NK-92 (cell line): Measurements from ENCODE around the gene ING4.

Experiments used
- DNase-seq: peaks from one replicate; lab custom pipeline; 2025; ENCODE audit not compliant: unreplicated experiment; lab: John Stamatoyannopoulos, UW

Gene ING4

DNA sequence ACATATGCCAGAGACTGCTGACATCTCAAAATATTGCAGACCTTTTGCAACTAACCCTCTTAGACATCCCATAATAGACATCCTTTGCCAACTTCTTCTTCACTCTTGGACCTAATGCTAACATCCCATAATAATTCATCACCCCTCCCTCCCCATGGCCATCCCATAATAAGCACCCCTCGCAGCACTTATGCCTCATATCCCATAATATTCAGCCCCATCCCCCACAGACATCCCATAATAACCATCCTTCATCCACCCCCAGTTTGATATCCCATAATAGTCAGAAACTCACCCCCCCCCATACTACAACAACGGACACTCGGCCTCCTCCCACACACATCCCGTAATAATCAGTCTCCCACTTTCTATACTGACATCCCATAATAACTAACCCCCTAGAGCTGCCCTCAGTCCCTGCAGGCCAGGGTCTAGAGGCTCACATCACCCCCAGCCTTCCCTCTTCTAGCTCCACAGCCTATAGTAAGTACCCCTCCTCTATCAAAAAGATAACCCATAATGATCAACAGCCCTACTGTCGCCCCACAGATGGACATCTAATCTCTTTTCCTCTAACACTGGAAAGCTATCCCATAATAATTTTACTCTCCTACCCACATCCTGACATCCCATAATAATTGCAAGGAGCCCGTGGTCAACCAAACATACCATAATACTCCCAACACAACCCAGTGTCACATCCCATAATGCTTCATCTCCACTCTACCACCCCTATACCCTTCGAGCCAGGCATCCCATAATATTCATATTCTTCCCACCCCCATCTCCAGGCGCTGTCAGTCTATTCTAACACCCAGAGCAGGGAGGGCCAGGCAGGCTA, 54.9 kb downstream of the ING4 start:
- DNase-seq = no peak

DNA sequence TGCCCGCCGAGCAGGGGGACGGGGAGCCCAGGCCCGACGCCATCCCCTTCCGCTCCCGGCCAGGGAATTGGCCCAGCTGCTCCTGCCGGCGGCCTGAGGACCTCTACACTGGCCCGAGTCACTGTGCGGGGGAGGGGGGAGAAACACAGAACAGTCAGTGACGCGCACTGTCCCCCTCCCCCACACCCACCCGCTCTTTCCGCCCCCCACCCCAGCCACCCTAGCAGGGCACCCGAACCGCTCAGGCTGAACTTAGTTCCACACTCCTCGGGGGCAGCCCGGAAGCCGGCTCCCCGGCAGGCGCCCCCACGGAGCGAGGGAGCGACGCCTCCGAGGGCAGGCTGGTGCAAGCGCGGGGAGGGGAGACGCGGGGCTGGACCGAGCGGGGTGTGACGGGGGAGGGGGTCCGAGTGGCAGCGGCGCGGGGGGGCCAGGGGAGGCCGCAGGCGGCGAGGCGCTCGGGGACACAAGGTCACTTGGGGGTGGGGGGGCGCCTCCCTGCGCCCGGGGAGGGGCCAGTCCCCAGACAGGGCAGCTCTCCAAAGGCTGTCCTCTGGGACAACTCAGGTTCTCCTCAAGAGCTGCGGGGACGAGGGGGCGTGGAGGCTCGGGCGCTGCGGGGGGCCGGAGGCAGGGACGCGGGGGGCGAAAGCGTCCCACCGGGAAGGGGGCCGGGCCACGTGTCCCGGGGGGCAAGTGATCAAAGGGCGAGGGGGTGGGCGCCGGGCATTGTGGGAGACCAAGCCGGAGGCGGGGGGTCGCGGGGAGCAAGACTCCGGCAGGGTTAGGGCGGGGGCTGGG, 56.4 kb downstream of the ING4 start:
- DNase-seq = no peak

- no peak for DNase-seq
Observed at GRCh38 chr12:6605421-6606330, 57.2 kb downstream of the ING4 start.

DNA sequence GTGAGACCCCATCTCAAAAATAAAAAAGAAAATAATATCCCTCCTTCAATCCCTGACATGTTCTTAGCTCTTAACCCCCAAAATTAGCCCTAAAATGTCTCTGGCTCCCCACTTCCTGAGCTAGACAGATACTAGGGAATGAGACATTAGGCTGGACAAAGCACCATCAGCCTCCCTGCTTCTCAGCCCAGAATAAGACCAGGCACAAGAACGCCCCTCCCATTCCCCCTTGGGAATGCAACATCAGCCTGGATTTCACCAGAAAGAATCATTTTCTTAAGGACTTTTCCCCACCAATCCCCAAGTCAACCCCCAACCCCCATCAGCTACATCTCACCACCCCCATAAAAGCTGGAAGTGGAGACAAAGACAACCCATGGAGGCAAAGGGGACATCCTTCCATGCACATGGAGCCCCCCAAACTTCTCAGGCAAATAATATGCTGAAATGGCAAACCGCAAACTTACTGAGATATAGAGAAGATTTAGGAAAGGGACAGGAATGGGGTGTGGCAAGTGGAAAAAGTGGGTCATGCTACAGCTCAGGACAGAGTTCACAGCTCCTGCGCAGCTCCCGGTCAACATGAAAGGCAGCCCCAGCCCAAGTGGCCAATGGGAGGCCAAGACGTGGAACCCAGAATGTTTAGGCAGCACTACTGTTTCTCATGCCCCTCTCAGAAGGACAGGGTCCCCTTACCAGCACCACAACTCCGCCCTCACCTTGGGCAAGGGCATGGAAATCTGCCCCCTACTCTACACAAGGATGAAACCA, 58.5 kb downstream of the ING4 start:
- DNase-seq = no peak

DNA sequence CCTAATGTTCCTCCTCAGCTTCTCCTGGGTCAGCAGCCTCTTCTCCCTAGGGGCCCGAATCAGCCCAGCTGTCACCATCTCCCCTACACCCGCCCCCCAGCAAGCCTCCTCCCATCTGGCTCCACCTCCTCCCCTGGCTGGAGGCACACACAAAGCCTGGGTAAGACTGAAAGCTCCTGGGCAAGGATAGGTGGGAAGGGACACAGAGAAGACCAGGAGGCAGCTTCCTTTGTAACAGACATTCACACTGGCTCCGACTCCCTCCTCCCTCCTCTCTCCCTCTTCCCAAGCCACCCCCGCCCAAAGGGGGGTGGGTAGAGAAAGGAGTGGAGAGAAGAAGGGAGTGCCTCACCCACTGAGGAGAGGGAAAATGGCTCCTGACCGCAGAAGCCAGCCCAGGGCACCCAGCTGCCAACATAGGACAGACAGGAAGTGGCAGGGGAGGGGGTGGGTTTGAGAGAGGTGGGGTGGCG, 59.8 kb downstream of the ING4 start:
- no peak for DNase-seq

- no peak for DNase-seq
Observed at GRCh38 chr12:6602526-6602925, 60.4 kb downstream of the ING4 start.
